HG02870 (cell line): ENCODE data around the gene DPYD.

ENCODE experiments used
- ATAC-seq: cut with Tn5 transposase; IDR thresholded peaks from one replicate; pipeline ENCODE4 v1.9.1; 2021; ENCODE audit warnings: mild to moderate bottlenecking, moderate library complexity; ENCODE audit not compliant: unreplicated experiment

Gene DPYD

GRCh38 chr1:97166626-97167025 is 754.2 kb downstream of the DPYD start:
- no peak for ATAC-seq

- ATAC-seq = peak; percentile 41
Measured at GRCh38 chr1:97164276-97164639, 756.6 kb downstream of the DPYD start.

- ATAC-seq = no peak
Measured at GRCh38 chr1:97163591-97164275, 757.1 kb downstream of the DPYD start.

- no peak for ATAC-seq
Measured at GRCh38 chr1:97160818-97161217, 760.0 kb downstream of the DPYD start.

- ATAC-seq = peak; percentile 60
Measured at GRCh38 chr1:97159342-97159741, 761.5 kb downstream of the DPYD start.

- peak; percentile 18 for ATAC-seq
Measured at GRCh38 chr1:97158691-97159096, 762.1 kb downstream of the DPYD start.

- no peak for ATAC-seq
Measured at GRCh38 chr1:97157991-97158390, 762.8 kb downstream of the DPYD start.

GRCh38 chr1:97151651-97152050 is 769.2 kb downstream of the DPYD start:
- ATAC-seq = no peak

- no peak for ATAC-seq
Measured at GRCh38 chr1:97145321-97145956, 775.4 kb downstream of the DPYD start.

GRCh38 chr1:97144527-97144926 is 776.3 kb downstream of the DPYD start:
- ATAC-seq = no peak

- ATAC-seq = no peak
Measured at GRCh38 chr1:97143236-97143882, 777.5 kb downstream of the DPYD start.

- ATAC-seq = no peak
Measured at GRCh38 chr1:97140611-97141010, 780.2 kb downstream of the DPYD start.

- no peak for ATAC-seq
Measured at GRCh38 chr1:97139512-97139911, 781.3 kb downstream of the DPYD start.

GRCh38 chr1:97138515-97139032 is 782.3 kb downstream of the DPYD start:
- peak; percentile 46 for ATAC-seq

- ATAC-seq = peak; percentile 99
Measured at GRCh38 chr1:97137862-97138514, 782.8 kb downstream of the DPYD start.

GRCh38 chr1:97136996-97137395 is 783.8 kb downstream of the DPYD start:
- ATAC-seq = no peak

GRCh38 chr1:97135972-97136371 is 784.9 kb downstream of the DPYD start:
- ATAC-seq = no peak

- no peak for ATAC-seq
Measured at GRCh38 chr1:97128426-97128825, 792.4 kb downstream of the DPYD start.

- no peak for ATAC-seq
Measured at GRCh38 chr1:97123717-97124431, 797.0 kb downstream of the DPYD start.

GRCh38 chr1:97120806-97121205 is 800.0 kb downstream of the DPYD start:
- no peak for ATAC-seq
